Activated naive CD8-positive, alpha-beta T cell treated with anti-CD3 and anti-CD28 coated beads, Interleukin-2, amount 10 ng/mL, durations not matched to agents 7 days and 5 days (primary cell): ENCODE data around the gene SGIP1. TPM values are rescaled to one million over a fixed set of nuclear protein-coding genes. Genes with fewer than 3 reads are reported as not detected.

ENCODE experiments used
- ATAC-seq: fragments of 150-1000 bp; cut with Tn5 transposase; one replicate; pipeline ENCODE4 v1.10.0; 2021; ENCODE audit warnings: low read depth, moderate library complexity
- POLR2A ChIA-PET: fragments of 350-600 bp; sonication (Branson Sonifier 250); formaldehyde crosslinking; loops from one replicate; lab custom pipeline; 2021; ENCODE audit warnings: antibody characterized with exemption; lab: Charles Lee
- DNase-seq: peaks from one replicate; pipeline ENCODE4 v3.0.0; 2021
- H3K27ac Mint-ChIP-seq: one replicate; pipeline ENCODE4 v1.8.0; 2022; ENCODE audit warnings: mild to moderate bottlenecking, mixed read lengths
- H3K27me3 Mint-ChIP-seq: one replicate; pipeline ENCODE4 v1.8.0; 2022; ENCODE audit warnings: mild to moderate bottlenecking, moderate library complexity, mixed read lengths
- H3K36me3 Mint-ChIP-seq: one replicate; pipeline ENCODE4 v1.8.0; 2021; ENCODE audit warnings: mild to moderate bottlenecking, mixed read lengths
- H3K4me1 Mint-ChIP-seq: one replicate; pipeline ENCODE4 v1.8.0; 2021; ENCODE audit warnings: mixed read lengths
- H3K4me3 Mint-ChIP-seq: one replicate; pipeline ENCODE4 v1.8.0; 2022; ENCODE audit warnings: mild to moderate bottlenecking, moderate library complexity, mixed read lengths
- H3K9me3 Mint-ChIP-seq: one replicate; pipeline ENCODE4 v1.8.0; 2021; ENCODE audit warnings: mixed read lengths
- total RNA-seq, 2 experiments: library from RNA; stranded (reverse); gene quantifications; one replicate each; pipeline ENCODE4 v1.2.3, GENCODE V29; 2021

The SGIP1 gene, protein sequence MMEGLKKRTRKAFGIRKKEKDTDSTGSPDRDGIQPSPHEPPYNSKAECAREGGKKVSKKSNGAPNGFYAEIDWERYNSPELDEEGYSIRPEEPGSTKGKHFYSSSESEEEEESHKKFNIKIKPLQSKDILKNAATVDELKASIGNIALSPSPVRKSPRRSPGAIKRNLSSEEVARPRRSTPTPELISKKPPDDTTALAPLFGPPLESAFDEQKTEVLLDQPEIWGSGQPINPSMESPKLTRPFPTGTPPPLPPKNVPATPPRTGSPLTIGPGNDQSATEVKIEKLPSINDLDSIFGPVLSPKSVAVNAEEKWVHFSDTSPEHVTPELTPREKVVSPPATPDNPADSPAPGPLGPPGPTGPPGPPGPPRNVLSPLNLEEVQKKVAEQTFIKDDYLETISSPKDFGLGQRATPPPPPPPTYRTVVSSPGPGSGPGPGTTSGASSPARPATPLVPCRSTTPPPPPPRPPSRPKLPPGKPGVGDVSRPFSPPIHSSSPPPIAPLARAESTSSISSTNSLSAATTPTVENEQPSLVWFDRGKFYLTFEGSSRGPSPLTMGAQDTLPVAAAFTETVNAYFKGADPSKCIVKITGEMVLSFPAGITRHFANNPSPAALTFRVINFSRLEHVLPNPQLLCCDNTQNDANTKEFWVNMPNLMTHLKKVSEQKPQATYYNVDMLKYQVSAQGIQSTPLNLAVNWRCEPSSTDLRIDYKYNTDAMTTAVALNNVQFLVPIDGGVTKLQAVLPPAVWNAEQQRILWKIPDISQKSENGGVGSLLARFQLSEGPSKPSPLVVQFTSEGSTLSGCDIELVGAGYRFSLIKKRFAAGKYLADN
- not detected for total RNA-seq

DNA sequence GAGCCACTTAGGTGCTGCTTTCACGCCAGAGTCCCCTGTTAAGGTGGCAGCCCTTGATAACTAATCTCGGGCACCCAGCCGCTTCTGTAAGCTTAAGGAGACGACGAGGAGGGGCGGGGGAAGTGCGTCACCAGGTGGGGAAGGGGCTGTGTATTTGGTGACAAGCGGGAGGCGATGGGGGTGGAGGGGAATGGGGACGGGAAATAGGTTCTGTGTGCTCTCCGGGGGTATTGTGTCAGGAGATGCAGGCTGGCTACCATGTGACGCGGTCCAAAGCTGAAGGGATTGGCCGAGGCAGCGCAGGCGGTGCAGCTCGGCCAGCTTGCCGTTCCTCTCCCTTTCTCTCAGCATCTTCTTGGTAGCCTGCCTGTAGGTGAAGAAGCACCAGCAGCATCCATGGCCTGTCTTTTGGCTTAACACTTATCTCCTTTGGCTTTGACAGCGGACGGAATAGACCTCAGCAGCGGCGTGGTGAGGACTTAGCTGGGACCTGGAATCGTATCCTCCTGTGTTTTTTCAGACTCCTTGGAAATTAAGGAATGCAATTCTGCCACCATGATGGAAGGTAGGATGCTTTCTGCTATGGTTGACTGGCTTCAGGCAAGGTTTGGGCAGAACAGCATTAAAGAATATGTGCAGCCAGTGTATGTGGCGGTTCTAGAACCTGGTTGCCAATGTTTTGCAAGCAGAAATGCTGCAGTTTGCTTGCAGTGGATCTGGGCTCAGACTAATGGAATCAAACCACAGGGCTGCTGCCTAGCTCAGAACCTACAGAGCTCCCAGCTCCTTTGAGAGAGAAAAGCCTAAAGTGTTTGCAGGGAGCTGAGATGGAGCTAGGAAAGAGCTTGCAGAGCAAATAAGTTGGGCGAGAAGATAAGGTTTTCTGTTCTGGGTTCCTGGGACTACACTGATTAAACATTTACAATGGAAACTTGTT, at the start of gene SGIP1:
Gene SGIP1, plus strand, starts transcription at position 350 of the 937 bp plus-strand sequence. Its CDS starts 206 bp downstream, at position 556.
- no peak within 1 kb of the TSS for H3K27ac Mint-ChIP-seq
- no peak for DNase-seq
- no peaks in the 10 kb centered on the region for H3K36me3 Mint-ChIP-seq
- H3K4me3 Mint-ChIP-seq, result peak within 1 kb of the TSS; percentile 76
- peaks cover 46% of the 10 kb centered on the region for H3K27me3 Mint-ChIP-seq
- no peaks in the 10 kb centered on the region for H3K9me3 Mint-ChIP-seq
- POLR2A ChIA-PET, result no interaction called here
- ATAC-seq, result peak; percentile 26
- peaks cover 9% of the 10 kb centered on the region for H3K4me1 Mint-ChIP-seq

DNA sequence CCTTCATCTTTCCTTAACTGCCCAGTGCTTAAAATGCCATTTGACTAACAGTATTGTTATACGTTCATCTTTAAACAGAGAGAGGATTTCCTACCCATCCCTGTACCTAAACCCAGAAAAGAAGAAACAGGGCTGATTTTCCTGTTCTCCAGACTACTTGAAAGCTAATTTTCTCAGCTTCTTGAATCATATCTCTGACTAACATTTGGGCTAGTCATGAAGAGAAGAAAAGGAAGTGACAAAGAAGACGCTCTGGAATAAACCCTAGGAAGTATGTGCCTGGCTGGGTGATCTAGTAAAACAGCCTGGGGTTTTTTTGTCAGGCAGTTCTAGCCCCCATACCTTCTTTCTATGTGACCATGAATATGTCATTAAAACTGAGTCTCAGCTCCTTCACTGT, 44.8 kb upstream of the SGIP1 start:
- Mint-ChIP-seq H3K4me1 (no peaks in the 10 kb centered on the region), H3K27ac (no peak overlapping the region), H3K27me3 (no peaks in the 10 kb centered on the region), H3K9me3 (no peaks in the 10 kb centered on the region), H3K4me3 (no peak overlapping the region), H3K36me3 (no peaks in the 10 kb centered on the region)
- no peak for DNase-seq
- POLR2A ChIA-PET, result no interaction called here
- ATAC-seq, result no peak

DNA sequence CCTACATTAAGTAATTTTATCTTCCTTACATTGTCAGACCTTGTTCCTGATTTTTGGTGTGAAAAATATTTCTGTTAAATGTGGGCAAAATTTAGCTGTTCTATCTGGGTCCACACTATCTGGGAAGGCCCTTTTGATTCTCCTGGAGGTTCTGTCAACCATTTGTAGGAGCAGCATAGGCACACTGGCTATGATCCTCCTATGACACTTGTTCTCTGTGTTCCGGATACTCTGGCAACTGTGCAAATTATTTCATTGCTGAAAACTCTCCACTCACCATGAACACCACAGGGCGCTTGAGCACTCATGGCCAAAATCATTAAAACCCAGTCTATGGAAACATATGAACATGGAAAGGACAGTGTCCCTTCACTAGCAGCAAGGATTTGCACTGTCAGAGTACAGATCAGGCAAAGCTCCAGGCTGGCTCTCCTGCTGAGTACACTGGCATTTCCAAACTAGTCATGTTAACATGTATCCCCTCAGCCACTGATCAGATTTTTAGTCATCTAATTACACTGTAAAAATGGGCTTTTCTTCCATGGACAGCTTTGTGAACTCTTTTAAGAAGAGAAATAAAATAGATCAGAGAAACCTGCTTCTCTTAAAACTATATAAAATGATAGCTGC, 43.9 kb upstream of the SGIP1 start:
- DNase-seq, result no peak
- H3K36me3 Mint-ChIP-seq, result no peaks in the 10 kb centered on the region
- POLR2A ChIA-PET, result no interaction called here
- H3K4me3 Mint-ChIP-seq, result no peak overlapping the region
- ATAC-seq, result no peak
- H3K27me3 Mint-ChIP-seq, result no peaks in the 10 kb centered on the region
- no peaks in the 10 kb centered on the region for H3K4me1 Mint-ChIP-seq
- H3K27ac Mint-ChIP-seq, result no peak overlapping the region
- no peaks in the 10 kb centered on the region for H3K9me3 Mint-ChIP-seq

DNA sequence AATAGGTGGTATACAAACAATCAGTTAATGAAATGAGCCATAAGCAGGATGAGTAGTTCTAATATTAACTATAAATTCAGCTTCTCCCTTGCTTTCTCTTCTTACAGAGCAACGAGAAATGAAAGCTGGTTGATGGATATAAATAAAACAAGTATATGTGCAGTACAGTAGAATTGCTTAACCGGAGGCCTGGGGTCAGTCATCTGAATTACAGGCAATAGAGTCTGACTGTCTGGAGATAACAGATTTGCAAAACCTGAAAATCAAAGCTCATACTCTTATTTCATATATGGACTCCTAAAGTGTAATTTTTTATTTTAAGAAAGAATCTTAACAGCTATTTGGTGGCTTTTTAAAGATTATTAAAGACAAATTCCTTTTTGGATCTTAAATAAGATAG, 43.1 kb upstream of the SGIP1 start:
- no peaks in the 10 kb centered on the region for H3K9me3 Mint-ChIP-seq
- no peak overlapping the region for H3K4me3 Mint-ChIP-seq
- H3K27ac Mint-ChIP-seq, result no peak overlapping the region
- no peaks in the 10 kb centered on the region for H3K36me3 Mint-ChIP-seq
- ATAC-seq (no peak), DNase-seq (no peak)
- no peaks in the 10 kb centered on the region for H3K27me3 Mint-ChIP-seq
- no peaks in the 10 kb centered on the region for H3K4me1 Mint-ChIP-seq
- POLR2A ChIA-PET, result no interaction called here

DNA sequence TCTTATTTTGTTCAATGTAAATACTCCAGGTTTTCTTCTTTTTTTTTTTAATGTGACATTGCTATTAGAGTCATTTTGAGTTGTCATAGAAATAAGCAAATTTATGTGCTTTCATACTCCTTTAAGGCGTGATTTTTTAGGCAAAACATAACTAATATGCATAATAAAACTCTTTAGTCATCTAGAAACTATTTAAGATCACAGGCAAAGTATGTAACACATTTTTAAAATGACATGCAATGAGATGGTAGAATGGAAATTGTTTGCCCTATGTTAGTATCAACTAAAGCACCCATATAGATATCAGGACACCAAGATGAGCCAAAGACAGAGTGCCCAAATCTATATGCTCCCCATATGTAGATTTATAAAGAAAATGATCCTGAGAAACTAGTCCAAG, 41.5 kb upstream of the SGIP1 start:
- no peak overlapping the region for H3K27ac Mint-ChIP-seq
- ATAC-seq, result no peak
- POLR2A ChIA-PET, result no interaction called here

DNA sequence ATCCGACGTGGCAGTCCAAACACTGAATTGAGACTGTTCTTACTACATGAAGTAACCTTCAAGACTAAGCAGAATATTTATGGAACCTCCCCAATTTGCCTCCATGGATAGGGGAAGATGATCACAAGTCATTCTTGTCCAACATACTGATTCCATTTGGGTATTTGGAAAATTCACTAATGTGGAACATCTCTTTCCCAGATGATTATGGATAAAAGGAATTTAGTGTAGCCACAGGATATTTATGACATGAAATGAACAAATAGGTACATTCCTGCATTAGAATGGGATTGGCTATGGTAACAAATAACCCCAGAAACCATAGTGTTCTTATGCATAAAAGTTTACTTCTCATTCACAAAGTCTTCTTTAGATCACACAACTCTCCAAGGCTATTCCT, 40.2 kb upstream of the SGIP1 start:
- DNase-seq, result no peak
- no peak overlapping the region for H3K27ac Mint-ChIP-seq
- peaks cover 10% of the 10 kb centered on the region for H3K27me3 Mint-ChIP-seq
- no peak overlapping the region for H3K4me3 Mint-ChIP-seq
- no peak for ATAC-seq
- no peaks in the 10 kb centered on the region for H3K9me3 Mint-ChIP-seq
- POLR2A ChIA-PET, result no interaction called here
- H3K4me1 Mint-ChIP-seq, result no peaks in the 10 kb centered on the region
- H3K36me3 Mint-ChIP-seq, result no peaks in the 10 kb centered on the region

More for the DNA sequence above, 41.5 kb upstream of the SGIP1 start:
- Mint-ChIP-seq H3K4me1 (no peaks in the 10 kb centered on the region), H3K4me3 (no peak overlapping the region), H3K9me3 (no peaks in the 10 kb centered on the region), H3K36me3 (no peaks in the 10 kb centered on the region), H3K27me3 (peaks cover 4% of the 10 kb centered on the region)
- no peak for DNase-seq

DNA sequence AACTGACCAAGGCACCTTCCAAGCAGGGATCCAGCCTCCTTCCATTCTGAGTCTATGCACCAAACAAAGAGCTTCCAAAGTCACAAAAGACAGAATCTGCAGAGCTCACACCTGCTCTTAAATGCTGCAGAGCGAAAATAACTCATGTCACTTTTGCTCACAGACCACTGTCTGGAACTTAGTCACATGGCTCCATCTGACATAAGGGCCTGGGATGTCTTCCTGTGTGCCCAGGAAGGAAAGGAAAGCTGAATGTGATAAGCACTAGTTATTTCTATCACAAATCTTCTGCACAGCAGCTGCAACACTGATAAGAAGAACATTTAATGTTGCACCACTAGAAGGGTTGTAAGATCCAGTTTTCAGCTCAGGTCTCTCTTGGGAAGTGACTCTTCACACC, 39.5 kb upstream of the SGIP1 start:
- Mint-ChIP-seq H3K4me3 (no peak overlapping the region), H3K36me3 (no peaks in the 10 kb centered on the region), H3K4me1 (no peaks in the 10 kb centered on the region), H3K27ac (no peak overlapping the region), H3K27me3 (peaks cover 13% of the 10 kb centered on the region), H3K9me3 (no peaks in the 10 kb centered on the region)
- ATAC-seq (no peak), DNase-seq (no peak)
- POLR2A ChIA-PET, result no interaction called here

DNA sequence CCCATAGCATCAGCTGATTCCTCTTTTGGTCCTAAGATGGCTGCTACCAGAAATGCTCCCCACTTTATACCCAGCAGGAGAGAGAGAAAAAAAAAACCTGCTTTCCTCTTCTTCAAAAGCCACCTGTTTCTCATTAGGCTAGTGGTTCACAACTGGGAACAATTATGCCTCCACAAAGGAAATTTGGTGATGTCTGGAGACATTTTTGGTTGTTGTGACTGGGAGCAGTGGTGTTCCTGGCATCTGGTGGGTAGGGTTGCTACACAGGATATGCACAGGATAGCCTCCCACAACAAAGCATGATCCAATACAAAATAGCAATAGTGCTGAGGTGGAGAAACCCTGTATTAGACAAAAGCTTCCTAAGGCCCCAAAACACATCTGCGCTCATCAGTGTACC, 38.5 kb upstream of the SGIP1 start:
- H3K4me1 Mint-ChIP-seq, result peaks cover 2% of the 10 kb centered on the region
- no peak overlapping the region for H3K4me3 Mint-ChIP-seq
- no peak overlapping the region for H3K27ac Mint-ChIP-seq
- no peak for DNase-seq
- H3K9me3 Mint-ChIP-seq, result no peaks in the 10 kb centered on the region
- no peaks in the 10 kb centered on the region for H3K36me3 Mint-ChIP-seq
- ATAC-seq, result no peak
- POLR2A ChIA-PET, result no interaction called here
- peaks cover 13% of the 10 kb centered on the region for H3K27me3 Mint-ChIP-seq

DNA sequence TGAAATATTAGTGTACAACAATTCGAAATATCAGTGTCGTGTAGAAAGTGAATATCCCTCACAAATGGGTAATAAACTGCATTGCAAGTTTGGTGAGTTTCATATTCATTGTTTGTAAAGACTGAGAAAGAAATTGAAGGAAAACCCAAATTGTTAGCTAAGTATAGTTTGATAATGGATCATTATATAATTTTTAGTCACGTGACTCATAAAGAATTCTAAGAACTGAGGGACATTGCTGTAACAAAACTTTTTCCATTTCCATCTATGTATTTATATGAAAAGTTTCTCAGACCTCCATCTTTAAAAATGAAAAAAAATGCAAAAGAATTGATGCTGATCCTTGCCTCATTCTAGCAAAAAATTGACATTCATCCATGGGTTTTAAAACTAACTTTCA, 36.0 kb upstream of the SGIP1 start:
- Mint-ChIP-seq H3K4me1 (peaks cover 2% of the 10 kb centered on the region), H3K27ac (no peak overlapping the region), H3K27me3 (peaks cover 29% of the 10 kb centered on the region), H3K36me3 (no peaks in the 10 kb centered on the region), H3K4me3 (no peak overlapping the region), H3K9me3 (no peaks in the 10 kb centered on the region)
- no peak for ATAC-seq
- DNase-seq, result no peak
- POLR2A ChIA-PET, result no interaction called here

DNA sequence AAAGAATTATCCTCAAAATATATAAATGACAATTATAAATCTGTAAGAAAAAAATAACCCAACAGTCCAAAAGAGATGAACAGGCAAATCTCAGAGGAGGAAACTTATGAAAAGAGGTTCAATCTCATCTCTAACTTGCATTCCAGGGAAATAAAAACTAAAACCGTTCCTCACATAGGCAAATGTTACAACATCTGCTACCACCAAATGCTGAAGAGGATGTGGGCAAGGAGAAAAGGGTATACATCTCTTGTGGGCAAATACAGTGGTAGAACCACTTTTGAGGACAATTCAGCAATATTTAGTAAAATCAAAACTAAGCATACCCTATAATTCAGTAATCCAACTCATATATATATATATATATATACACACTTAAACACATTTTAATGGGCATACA, 33.7 kb upstream of the SGIP1 start:
- Mint-ChIP-seq H3K27me3 (peaks cover 43% of the 10 kb centered on the region), H3K36me3 (no peaks in the 10 kb centered on the region), H3K4me3 (no peak overlapping the region), H3K27ac (no peak overlapping the region), H3K9me3 (no peaks in the 10 kb centered on the region), H3K4me1 (peaks cover 2% of the 10 kb centered on the region)
- DNase-seq, result no peak
- ATAC-seq, result no peak
- POLR2A ChIA-PET, result no interaction called here

DNA sequence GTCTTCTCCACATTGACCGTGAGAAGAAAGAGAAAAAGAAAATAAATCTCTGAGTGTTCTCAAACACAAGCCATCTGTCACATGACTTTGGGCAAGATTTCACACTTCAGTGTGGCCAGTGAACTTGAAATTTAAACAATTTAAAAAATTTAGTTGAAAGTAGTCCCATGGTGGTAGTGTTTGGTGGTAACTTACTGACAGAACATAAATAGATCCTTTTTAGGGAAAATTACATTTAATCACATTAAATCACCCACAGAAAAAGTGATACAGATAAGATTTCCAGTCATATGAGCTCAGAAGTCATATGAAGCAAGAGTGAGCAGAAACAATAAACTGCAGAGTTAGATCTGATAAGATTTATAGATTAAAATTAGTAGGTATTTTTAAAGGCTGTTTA, 31.9 kb upstream of the SGIP1 start:
- POLR2A ChIA-PET, result no interaction called here

DNA sequence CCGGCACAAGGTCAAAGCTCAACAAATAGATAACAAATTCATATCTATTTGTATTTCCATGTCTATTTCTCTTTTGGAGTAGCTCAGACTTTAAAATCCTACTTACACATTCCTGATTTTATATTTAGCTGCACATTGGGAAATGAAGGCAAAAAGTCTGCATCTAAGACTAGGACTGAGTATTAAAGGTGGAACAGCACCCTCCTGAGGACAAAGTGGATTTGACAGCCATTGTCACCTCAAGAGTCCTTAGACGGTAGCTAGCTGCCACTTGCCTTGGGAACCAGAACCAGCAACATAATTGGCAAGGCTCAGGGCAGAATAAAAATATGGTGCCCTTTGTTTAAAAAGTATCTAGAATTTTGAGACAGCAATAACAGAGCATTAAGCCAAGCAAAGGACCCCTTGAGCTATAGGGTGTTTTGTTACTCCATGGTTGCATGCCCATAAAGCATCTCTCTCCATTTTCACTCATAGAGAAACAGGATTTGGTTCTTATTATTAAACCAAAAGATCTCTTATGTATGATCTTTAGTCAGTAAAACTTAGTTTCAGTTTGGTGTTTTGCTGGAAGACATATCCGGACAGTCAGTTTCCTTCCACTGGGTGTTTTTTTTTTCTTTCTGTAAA, 30.0 kb upstream of the SGIP1 start:
- Mint-ChIP-seq H3K27me3 (peaks cover 40% of the 10 kb centered on the region), H3K9me3 (no peaks in the 10 kb centered on the region), H3K27ac (no peak overlapping the region), H3K4me3 (no peak overlapping the region), H3K4me1 (peaks cover 2% of the 10 kb centered on the region), H3K36me3 (no peaks in the 10 kb centered on the region)
- ATAC-seq (peak; percentile 61), DNase-seq (no peak)
- POLR2A ChIA-PET, result no interaction called here

More for the DNA sequence above, 31.9 kb upstream of the SGIP1 start:
- H3K27me3 Mint-ChIP-seq, result peaks cover 49% of the 10 kb centered on the region
- ATAC-seq (no peak), DNase-seq (no peak)
- no peaks in the 10 kb centered on the region for H3K9me3 Mint-ChIP-seq
- no peak overlapping the region for H3K4me3 Mint-ChIP-seq
- no peak overlapping the region for H3K27ac Mint-ChIP-seq
- H3K4me1 Mint-ChIP-seq, result peaks cover 2% of the 10 kb centered on the region
- no peaks in the 10 kb centered on the region for H3K36me3 Mint-ChIP-seq
